GM23338 (cell line): ENCODE measurements around the gene UNC13D. TPM values are rescaled to one million over a fixed set of nuclear protein-coding genes. Genes with fewer than 3 reads are reported as not detected.
"Not testable (repeated sequence)": the region's sequence is repeated elsewhere in the genome, so short reads cannot be mapped to it uniquely, and the experiment has no call there.

Source experiments
- ATAC-seq: fragments of 200-7000 bp; cut with Tn5 transposase; 3 replicates; pipeline ENCODE4 v1.9.1; 2020
- DNase-seq: peaks from one replicate; pipeline ENCODE4 v3.0.0-alpha.2; 2015; ENCODE audit warnings: low spot score
- H2AFZ ChIP-seq: fragments of 200-600 bp; sonication (generic); 2 replicates; pipeline ENCODE4 v1.8.0; 2016; ENCODE audit warnings: antibody characterized with exemption, mild to moderate bottlenecking, moderate library complexity
- H3F3A ChIP-seq: fragments of 200-600 bp; sonication (generic); replicated peaks from 2 replicates; pipeline ENCODE4 v1.8.0; 2017; ENCODE audit warnings: antibody characterized with exemption, mixed run types, low read depth
- H3K27ac ChIP-seq: fragments of 200-600 bp; sonication (generic); 2 replicates; pipeline ENCODE4 v1.6.1; 2016; ENCODE audit warnings: low read depth
- H3K27me3 ChIP-seq: fragments of 200-600 bp; sonication (generic); 2 replicates; pipeline ENCODE4 v1.8.0; 2016; ENCODE audit warnings: mild to moderate bottlenecking, mixed run types, moderate library complexity; ENCODE audit not compliant: insufficient read depth
- H3K36me3 ChIP-seq: fragments of 200-600 bp; sonication (generic); 2 replicates; pipeline ENCODE4 v1.8.0; 2016; ENCODE audit warnings: mild to moderate bottlenecking; ENCODE audit not compliant: insufficient read depth
- H3K4me1 ChIP-seq: fragments of 200-600 bp; sonication (generic); 2 replicates; pipeline ENCODE4 v1.8.0; 2016; ENCODE audit warnings: mild to moderate bottlenecking, moderate library complexity; ENCODE audit not compliant: insufficient read depth
- H3K4me2 ChIP-seq: fragments of 200-600 bp; sonication (generic); 2 replicates; pipeline ENCODE4 v1.7.1; 2017; ENCODE audit warnings: mixed run types
- H3K4me3 ChIP-seq: fragments of 200-600 bp; sonication (generic); 2 replicates; pipeline ENCODE4 v1.6.1; 2016; ENCODE audit warnings: mixed run types
- H3K79me2 ChIP-seq: fragments of 200-600 bp; sonication (generic); replicated peaks from 2 replicates; pipeline ENCODE4 v1.8.0; 2017; ENCODE audit warnings: mild to moderate bottlenecking; ENCODE audit not compliant: insufficient read depth
- H3K9me2 ChIP-seq: fragments of 200-600 bp; sonication (generic); 2 replicates; pipeline ENCODE4 v1.8.0; 2017; ENCODE audit not compliant: insufficient read depth
- H4K20me1 ChIP-seq: fragments of 200-600 bp; sonication (generic); replicated peaks from 2 replicates; pipeline ENCODE4 v1.8.0; 2017; ENCODE audit warnings: mild to moderate bottlenecking; ENCODE audit not compliant: insufficient read depth
- H3K27ac Mint-ChIP-seq: 2 replicates; pipeline ENCODE4 v1.8.0; 2020; ENCODE audit warnings: inconsistent platforms, mild to moderate bottlenecking, moderate library complexity, mixed read lengths
- H3K27me3 Mint-ChIP-seq: 3 replicates; pipeline ENCODE4 v1.8.0; 2022; ENCODE audit warnings: low read depth, mild to moderate bottlenecking, moderate library complexity, mixed read lengths, inconsistent platforms; ENCODE audit not compliant: insufficient read depth, poor library complexity
- H3K36me3 Mint-ChIP-seq: 3 replicates; pipeline ENCODE4 v1.8.0; 2021; ENCODE audit warnings: low read depth, mild to moderate bottlenecking, inconsistent platforms, moderate library complexity, mixed read lengths
- H3K4me1 Mint-ChIP-seq: 3 replicates; pipeline ENCODE4 v1.8.0; 2020; ENCODE audit warnings: mild to moderate bottlenecking, inconsistent platforms, mixed read lengths
- H3K4me3 Mint-ChIP-seq: 3 replicates; pipeline ENCODE4 v1.8.0; 2021; ENCODE audit warnings: moderate library complexity, mild to moderate bottlenecking, inconsistent platforms, mixed read lengths
- H3K9me3 Mint-ChIP-seq: 3 replicates; pipeline ENCODE4 v1.8.0; 2020; ENCODE audit warnings: moderate library complexity, mild to moderate bottlenecking, inconsistent platforms, mixed read lengths
- CTCF ChIP-seq, 2 experiments: fragments of 200-600 bp in 1 of 2; sonication (generic) in 1 of 2; conservative IDR thresholded peaks; 2 replicates each; pipeline versions ENCODE4 v1.5.1 to v1.6.1; 2016 to 2017; ENCODE audit warnings: antibody characterized with exemption in 2 of 2, low read depth in 2 of 2, mild to moderate bottlenecking in 2 of 2, moderate library complexity in 1 of 2
- EZH2 ChIP-seq: fragments of 200-600 bp; sonication (generic); IDR thresholded peaks from one replicate; pipeline ENCODE4 v1.8.0; 2017; ENCODE audit warnings: antibody characterized with exemption, mild to moderate bottlenecking, low read depth; ENCODE audit not compliant: unreplicated experiment
- JUNB ChIP-seq: IDR thresholded peaks from one replicate; pipeline ENCODE4 v1.6.1; 2016; ENCODE audit warnings: antibody characterized with exemption; ENCODE audit not compliant: unreplicated experiment
- NANOG ChIP-seq: IDR thresholded peaks from 2 replicates; pipeline ENCODE4 v1.6.1; 2016; ENCODE audit warnings: antibody characterized with exemption, borderline replicate concordance
- STAT1 ChIP-seq: IDR thresholded peaks from one replicate; pipeline ENCODE4 v1.6.1; 2016; ENCODE audit warnings: antibody characterized with exemption; ENCODE audit not compliant: unreplicated experiment
- ZNF114 ChIP-seq: fragments of 250-450 bp; sonication (Bioruptor Pico); IDR thresholded peaks from 2 replicates; pipeline ENCODE4 v1.5.0; 2020; ENCODE audit warnings: mild to moderate bottlenecking, moderate library complexity
- ZNF331 ChIP-seq: fragments of 250-450 bp; sonication (Bioruptor Pico); IDR thresholded peaks from 2 replicates; pipeline ENCODE4 v1.5.0; 2020; ENCODE audit warnings: low read depth, mild to moderate bottlenecking, moderate library complexity
- polyA plus RNA-seq: library from polyadenylated mRNA; unstranded; fragments of >200 nt; fragmentation: Nextera tagmentation; extraction: Ambion mirVana; gene quantifications from 2 replicates; pipeline ENCODE4 v1.2.1, GENCODE V29; 2016
- total RNA-seq: library from RNA; depleted of rRNA; stranded (reverse); fragments of >200 nt; shearing (Covaris generic); gene quantifications from 2 replicates; pipeline ENCODE4 v1.2.3, GENCODE V29; 2014
- TF ChIP-seq, protein P1 (sequence below): IDR thresholded peaks from one replicate; pipeline ENCODE4 v1.6.1; 2018; ENCODE audit warnings: antibody characterized with exemption; ENCODE audit not compliant: unreplicated experiment
- TF ChIP-seq, protein P2 (sequence below): fragments of 250-450 bp; sonication (Bioruptor Pico); IDR thresholded peaks from 2 replicates; pipeline ENCODE4 v1.5.0; 2020; ENCODE audit warnings: mild to moderate bottlenecking, moderate library complexity

The UNC13D gene
- total and polyA plus RNA-seq, 2 experiments from 2014 or later: 5.9 to 10.8 TPM

- H3K9me3 Mint-ChIP-seq, DNase-seq, ATAC-seq, H3K4me2 ChIP-seq, H3K4me3 Mint-ChIP-seq, H3F3A ChIP-seq, H3K4me3 ChIP-seq, H4K20me1 ChIP-seq, H3K4me1 ChIP-seq, H3K27me3 ChIP-seq, H3K36me3 ChIP-seq, H3K36me3 Mint-ChIP-seq, H3K27ac ChIP-seq, H2AFZ ChIP-seq, H3K9me2 ChIP-seq, H3K79me2 ChIP-seq: not testable (repeated sequence)
- H3K27ac Mint-ChIP-seq: 0 out of 2 replicates have a peak overlapping the region, but pooled peaks have one; percentile 10
- peaks cover 13% of the 10 kb centered on the region for H3K4me1 Mint-ChIP-seq
- H3K27me3 Mint-ChIP-seq: peaks cover 16% of the 10 kb centered on the region
Observed at GRCh38 chr17:75870228-75870627, 26.0 kb upstream of the UNC13D start.

GRCh38 chr17:75869282-75870141 lies 25.3 kb upstream of the UNC13D start:
- Histone ChIP-seq H3K36me3 (no peaks in the 10 kb centered on the region), H3K4me1 (peaks cover 9% of the 10 kb centered on the region; the same call in 1 of the 2 replicates), H3K9me2 (no peaks in the 10 kb centered on the region), H3K27me3 (no peaks in the 10 kb centered on the region), H3K4me2 (0 out of 2 replicates have a peak overlapping the region, but pooled peaks have one; percentile 26), H3K4me3 (no peak overlapping the region), H3K27ac (no peak overlapping the region), H2AFZ (peak overlapping the region; percentile 95), H3F3A (0 out of 2 replicates have a peak, but pooled peaks cover 4% of the 10 kb centered on the region), H3K79me2 (no peaks in the 10 kb centered on the region), H4K20me1 (no peaks in the 10 kb centered on the region)
- Mint-ChIP-seq H3K27me3 (peaks cover 16% of the 10 kb centered on the region), H3K4me3 (no peak overlapping the region), H3K27ac (peak overlapping the region; percentile 69), H3K4me1 (peaks cover 17% of the 10 kb centered on the region), H3K9me3 (no peaks in the 10 kb centered on the region), H3K36me3 (no peaks in the 10 kb centered on the region)
- no peak; the same call in 1 of the 3 replicates for ATAC-seq
- peak; percentile 17 for DNase-seq
- TF ChIP-seq EZH2 (no peak), ZNF114 (CRISPR knock-in tag) (no peak), JUNB (no peak), NANOG (no peak), ZNF331 (no peak), STAT1 (no peak), CTCF (conservative IDR thresholded peaks at IDR 0.05; ENCODE audit: low read depth in 2 of 2) (no peak)
- TF ChIP-seq, protein P1, sequence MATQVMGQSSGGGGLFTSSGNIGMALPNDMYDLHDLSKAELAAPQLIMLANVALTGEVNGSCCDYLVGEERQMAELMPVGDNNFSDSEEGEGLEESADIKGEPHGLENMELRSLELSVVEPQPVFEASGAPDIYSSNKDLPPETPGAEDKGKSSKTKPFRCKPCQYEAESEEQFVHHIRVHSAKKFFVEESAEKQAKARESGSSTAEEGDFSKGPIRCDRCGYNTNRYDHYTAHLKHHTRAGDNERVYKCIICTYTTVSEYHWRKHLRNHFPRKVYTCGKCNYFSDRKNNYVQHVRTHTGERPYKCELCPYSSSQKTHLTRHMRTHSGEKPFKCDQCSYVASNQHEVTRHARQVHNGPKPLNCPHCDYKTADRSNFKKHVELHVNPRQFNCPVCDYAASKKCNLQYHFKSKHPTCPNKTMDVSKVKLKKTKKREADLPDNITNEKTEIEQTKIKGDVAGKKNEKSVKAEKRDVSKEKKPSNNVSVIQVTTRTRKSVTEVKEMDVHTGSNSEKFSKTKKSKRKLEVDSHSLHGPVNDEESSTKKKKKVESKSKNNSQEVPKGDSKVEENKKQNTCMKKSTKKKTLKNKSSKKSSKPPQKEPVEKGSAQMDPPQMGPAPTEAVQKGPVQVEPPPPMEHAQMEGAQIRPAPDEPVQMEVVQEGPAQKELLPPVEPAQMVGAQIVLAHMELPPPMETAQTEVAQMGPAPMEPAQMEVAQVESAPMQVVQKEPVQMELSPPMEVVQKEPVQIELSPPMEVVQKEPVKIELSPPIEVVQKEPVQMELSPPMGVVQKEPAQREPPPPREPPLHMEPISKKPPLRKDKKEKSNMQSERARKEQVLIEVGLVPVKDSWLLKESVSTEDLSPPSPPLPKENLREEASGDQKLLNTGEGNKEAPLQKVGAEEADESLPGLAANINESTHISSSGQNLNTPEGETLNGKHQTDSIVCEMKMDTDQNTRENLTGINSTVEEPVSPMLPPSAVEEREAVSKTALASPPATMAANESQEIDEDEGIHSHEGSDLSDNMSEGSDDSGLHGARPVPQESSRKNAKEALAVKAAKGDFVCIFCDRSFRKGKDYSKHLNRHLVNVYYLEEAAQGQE: no peak
- TF ChIP-seq, protein P2, sequence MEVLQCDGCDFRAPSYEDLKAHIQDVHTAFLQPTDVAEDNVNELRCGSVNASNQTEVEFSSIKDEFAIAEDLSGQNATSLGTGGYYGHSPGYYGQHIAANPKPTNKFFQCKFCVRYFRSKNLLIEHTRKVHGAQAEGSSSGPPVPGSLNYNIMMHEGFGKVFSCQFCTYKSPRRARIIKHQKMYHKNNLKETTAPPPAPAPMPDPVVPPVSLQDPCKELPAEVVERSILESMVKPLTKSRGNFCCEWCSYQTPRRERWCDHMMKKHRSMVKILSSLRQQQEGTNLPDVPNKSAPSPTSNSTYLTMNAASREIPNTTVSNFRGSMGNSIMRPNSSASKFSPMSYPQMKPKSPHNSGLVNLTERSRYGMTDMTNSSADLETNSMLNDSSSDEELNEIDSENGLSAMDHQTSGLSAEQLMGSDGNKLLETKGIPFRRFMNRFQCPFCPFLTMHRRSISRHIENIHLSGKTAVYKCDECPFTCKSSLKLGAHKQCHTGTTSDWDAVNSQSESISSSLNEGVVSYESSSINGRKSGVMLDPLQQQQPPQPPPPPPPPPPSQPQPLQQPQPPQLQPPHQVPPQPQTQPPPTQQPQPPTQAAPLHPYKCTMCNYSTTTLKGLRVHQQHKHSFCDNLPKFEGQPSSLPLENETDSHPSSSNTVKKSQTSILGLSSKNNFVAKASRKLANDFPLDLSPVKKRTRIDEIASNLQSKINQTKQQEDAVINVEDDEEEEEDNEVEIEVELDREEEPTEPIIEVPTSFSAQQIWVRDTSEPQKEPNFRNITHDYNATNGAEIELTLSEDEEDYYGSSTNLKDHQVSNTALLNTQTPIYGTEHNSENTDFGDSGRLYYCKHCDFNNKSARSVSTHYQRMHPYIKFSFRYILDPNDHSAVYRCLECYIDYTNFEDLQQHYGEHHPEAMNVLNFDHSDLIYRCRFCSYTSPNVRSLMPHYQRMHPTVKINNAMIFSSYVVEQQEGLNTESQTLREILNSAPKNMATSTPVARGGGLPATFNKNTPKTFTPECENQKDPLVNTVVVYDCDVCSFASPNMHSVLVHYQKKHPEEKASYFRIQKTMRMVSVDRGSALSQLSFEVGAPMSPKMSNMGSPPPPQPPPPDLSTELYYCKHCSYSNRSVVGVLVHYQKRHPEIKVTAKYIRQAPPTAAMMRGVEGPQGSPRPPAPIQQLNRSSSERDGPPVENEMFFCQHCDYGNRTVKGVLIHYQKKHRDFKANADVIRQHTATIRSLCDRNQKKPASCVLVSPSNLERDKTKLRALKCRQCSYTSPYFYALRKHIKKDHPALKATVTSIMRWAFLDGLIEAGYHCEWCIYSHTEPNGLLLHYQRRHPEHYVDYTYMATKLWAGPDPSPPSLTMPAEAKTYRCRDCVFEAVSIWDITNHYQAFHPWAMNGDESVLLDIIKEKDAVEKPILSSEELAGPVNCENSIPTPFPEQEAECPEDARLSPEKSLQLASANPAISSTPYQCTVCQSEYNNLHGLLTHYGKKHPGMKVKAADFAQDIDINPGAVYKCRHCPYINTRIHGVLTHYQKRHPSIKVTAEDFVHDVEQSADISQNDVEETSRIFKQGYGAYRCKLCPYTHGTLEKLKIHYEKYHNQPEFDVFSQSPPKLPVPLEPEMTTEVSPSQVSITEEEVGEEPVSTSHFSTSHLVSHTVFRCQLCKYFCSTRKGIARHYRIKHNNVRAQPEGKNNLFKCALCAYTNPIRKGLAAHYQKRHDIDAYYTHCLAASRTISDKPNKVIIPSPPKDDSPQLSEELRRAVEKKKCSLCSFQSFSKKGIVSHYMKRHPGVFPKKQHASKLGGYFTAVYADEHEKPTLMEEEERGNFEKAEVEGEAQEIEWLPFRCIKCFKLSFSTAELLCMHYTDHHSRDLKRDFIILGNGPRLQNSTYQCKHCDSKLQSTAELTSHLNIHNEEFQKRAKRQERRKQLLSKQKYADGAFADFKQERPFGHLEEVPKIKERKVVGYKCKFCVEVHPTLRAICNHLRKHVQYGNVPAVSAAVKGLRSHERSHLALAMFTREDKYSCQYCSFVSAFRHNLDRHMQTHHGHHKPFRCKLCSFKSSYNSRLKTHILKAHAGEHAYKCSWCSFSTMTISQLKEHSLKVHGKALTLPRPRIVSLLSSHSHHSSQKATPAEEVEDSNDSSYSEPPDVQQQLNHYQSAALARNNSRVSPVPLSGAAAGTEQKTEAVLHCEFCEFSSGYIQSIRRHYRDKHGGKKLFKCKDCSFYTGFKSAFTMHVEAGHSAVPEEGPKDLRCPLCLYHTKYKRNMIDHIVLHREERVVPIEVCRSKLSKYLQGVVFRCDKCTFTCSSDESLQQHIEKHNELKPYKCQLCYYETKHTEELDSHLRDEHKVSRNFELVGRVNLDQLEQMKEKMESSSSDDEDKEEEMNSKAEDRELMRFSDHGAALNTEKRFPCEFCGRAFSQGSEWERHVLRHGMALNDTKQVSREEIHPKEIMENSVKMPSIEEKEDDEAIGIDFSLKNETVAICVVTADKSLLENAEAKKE (CRISPR knock-in tag): no peak
